Subcutaneous abdominal adipose tissue (tissue), 5 donors: Measurements from ENCODE around the gene BABAM2.
"Not testable (repeated sequence)": the region's sequence is repeated elsewhere in the genome, so short reads cannot be mapped to it uniquely, and the experiment has no call there.

ENCODE experiments used
- H3K27ac ChIP-seq: one replicate; pipeline ENCODE4 v1.7.0; 2013; ENCODE audit warnings: low read depth, mild to moderate bottlenecking, inconsistent platforms, low read length, moderate library complexity
- H3K27me3 ChIP-seq, 5 donors: one replicate each; pipeline ENCODE4 v1.7.0; 2013; ENCODE audit warnings: low read length in 5 of 5, inconsistent platforms in 1 of 5; ENCODE audit not compliant: control insufficient read depth in 5 of 5, insufficient read depth in 4 of 5
- H3K36me3 ChIP-seq, 5 donors: one replicate each; pipeline ENCODE4 v1.7.0; 2013; ENCODE audit warnings: low read length in 5 of 5; ENCODE audit not compliant: control insufficient read depth in 5 of 5, insufficient read depth in 5 of 5
- H3K4me1 ChIP-seq, 5 donors: one replicate each; pipeline ENCODE4 v1.7.0; 2013; ENCODE audit warnings: low read length in 5 of 5, mild to moderate bottlenecking in 3 of 5, moderate library complexity in 1 of 5; ENCODE audit not compliant: control insufficient read depth in 5 of 5, insufficient read depth in 5 of 5
- H3K4me3 ChIP-seq, 5 donors: one replicate each; pipeline ENCODE4 v1.7.0; 2013; ENCODE audit warnings: low read length in 5 of 5, low read depth in 1 of 5
- H3K9ac ChIP-seq, 5 donors: one replicate each; pipeline ENCODE4 v1.7.0; 2013; ENCODE audit warnings: low read length in 5 of 5, mild to moderate bottlenecking in 4 of 5, moderate library complexity in 3 of 5
- H3K9me3 ChIP-seq, 5 donors: one replicate each; pipeline ENCODE4 v1.7.0; 2013; ENCODE audit warnings: low read length in 5 of 5; ENCODE audit not compliant: control insufficient read depth in 5 of 5
- donor health status: healthy.
- donor health status: healthy.
- donor health status: healthy.
- donor health status: healthy.
- donor health status: healthy.

BABAM2 gene

GRCh38 chr2:28369358-28369757 lies 478.8 kb downstream of the BABAM2 start:
- Histone ChIP-seq H3K27me3 (no peaks in the 10 kb centered on the region), H3K36me3 (no peaks in the 10 kb centered on the region), H3K4me1 (peaks cover 2 to 23% (median 18%) of the 10 kb centered on the region in 5 donors), H3K27ac (no peak overlapping the region), H3K9ac (no peak overlapping the region), H3K4me3 (no peak overlapping the region), H3K9me3 (no peaks in the 10 kb centered on the region)

GRCh38 chr2:28370354-28370753 lies 479.8 kb downstream of the BABAM2 start:
- no peak overlapping the region for H3K4me3 ChIP-seq
- no peak overlapping the region for H3K27ac ChIP-seq
- peaks cover 2 to 23% (median 18%) of the 10 kb centered on the region in 5 donors for H3K4me1 ChIP-seq
- no peaks in the 10 kb centered on the region for H3K27me3 ChIP-seq
- no peaks in the 10 kb centered on the region for H3K36me3 ChIP-seq
- no peaks in the 10 kb centered on the region for H3K9me3 ChIP-seq
- no peak overlapping the region for H3K9ac ChIP-seq

GRCh38 chr2:28371728-28372127 lies 481.2 kb downstream of the BABAM2 start:
- not testable (repeated sequence) for H3K27ac ChIP-seq, H3K4me3 ChIP-seq, H3K27me3 ChIP-seq

GRCh38 chr2:28373854-28374253 lies 483.3 kb downstream of the BABAM2 start:
- H3K4me1 ChIP-seq: peaks cover 0 to 17% (median 7%) of the 10 kb centered on the region in 5 donors
- no peak overlapping the region for H3K27ac ChIP-seq
- no peak overlapping the region for H3K4me3 ChIP-seq
- no peak overlapping the region for H3K9ac ChIP-seq
- H3K9me3 ChIP-seq: no peaks in the 10 kb centered on the region
- H3K27me3 ChIP-seq: peaks cover 0 to 3% (median 0%) of the 10 kb centered on the region in 5 donors
- H3K36me3 ChIP-seq: no peaks in the 10 kb centered on the region

More at GRCh38 chr2:28371728-28372127, 481.2 kb downstream of the BABAM2 start:
- not testable (repeated sequence) for H3K36me3 ChIP-seq, H3K9ac ChIP-seq, H3K9me3 ChIP-seq
- H3K4me1 ChIP-seq: peaks cover 0 to 13% (median 6%) of the 10 kb centered on the region in 5 donors

GRCh38 chr2:28374331-28374730 lies 483.8 kb downstream of the BABAM2 start:
- H3K4me3 ChIP-seq: no peak overlapping the region
- H3K27ac ChIP-seq: no peak overlapping the region
- no peaks in the 10 kb centered on the region for H3K9me3 ChIP-seq
- H3K27me3 ChIP-seq: peaks cover 0 to 3% (median 0%) of the 10 kb centered on the region in 5 donors
- H3K36me3 ChIP-seq: no peaks in the 10 kb centered on the region
- H3K4me1 ChIP-seq: peaks cover 0 to 15% (median 9%) of the 10 kb centered on the region in 5 donors
- no peak overlapping the region for H3K9ac ChIP-seq

GRCh38 chr2:28375236-28375635 lies 484.7 kb downstream of the BABAM2 start:
- H3K4me1 ChIP-seq: peaks cover 0 to 10% (median 9%) of the 10 kb centered on the region in 5 donors
- H3K4me3 ChIP-seq: no peak overlapping the region
- H3K9ac ChIP-seq: no peak overlapping the region
- no peak overlapping the region for H3K27ac ChIP-seq
- no peaks in the 10 kb centered on the region for H3K36me3 ChIP-seq
- H3K9me3 ChIP-seq: no peaks in the 10 kb centered on the region
- peaks cover 0 to 3% (median 0%) of the 10 kb centered on the region in 5 donors for H3K27me3 ChIP-seq

GRCh38 chr2:28375742-28376631 lies 485.5 kb downstream of the BABAM2 start:
- Histone ChIP-seq H3K9me3 (no peaks in the 10 kb centered on the region), H3K4me3 (no peak overlapping the region), H3K4me1 (peaks cover 0 to 10% (median 9%) of the 10 kb centered on the region in 5 donors), H3K36me3 (no peaks in the 10 kb centered on the region), H3K27me3 (peaks cover 0 to 3% (median 0%) of the 10 kb centered on the region in 5 donors), H3K27ac (no peak overlapping the region), H3K9ac (no peak overlapping the region)

GRCh38 chr2:28377195-28377816 lies 486.8 kb downstream of the BABAM2 start:
- Histone ChIP-seq H3K9me3 (no peaks in the 10 kb centered on the region), H3K4me3 (no peak overlapping the region), H3K27ac (no peak overlapping the region), H3K9ac (no peak overlapping the region), H3K36me3 (no peaks in the 10 kb centered on the region), H3K4me1 (peaks cover 0 to 10% (median 9%) of the 10 kb centered on the region in 5 donors), H3K27me3 (peaks cover 0 to 3% (median 0%) of the 10 kb centered on the region in 5 donors)

- Histone ChIP-seq H3K4me1 (peaks cover 0 to 10% (median 9%) of the 10 kb centered on the region in 5 donors), H3K36me3 (no peaks in the 10 kb centered on the region), H3K27ac (no peak overlapping the region), H3K27me3 (peaks cover 0 to 3% (median 0%) of the 10 kb centered on the region in 5 donors), H3K4me3 (no peak overlapping the region), H3K9me3 (no peaks in the 10 kb centered on the region), H3K9ac (no peak overlapping the region)
Observed at GRCh38 chr2:28377984-28378678, 487.6 kb downstream of the BABAM2 start.
